ENCODE measurements around the gene CS. TPM values are rescaled to one million over a fixed set of nuclear protein-coding genes. Genes with fewer than 3 reads are reported as not detected.
A peak's percentile ranks its signal among the peaks of the same experiment; 100 is the strongest.

Gene CS
- total RNA-seq, 1 experiment from 2014 or later: 250 TPM

GRCh38 chr12:56260380-56260779 is 39.8 kb downstream of the CS start:
- no peaks in the 10 kb centered on the region for H3K4me1 ChIP-seq (ENCODE audit: insufficient read depth, low read length)
- H3K27me3 ChIP-seq (ENCODE audit: insufficient read depth, low read length): no peaks in the 10 kb centered on the region
- H3K27ac ChIP-seq (ENCODE audit: insufficient read length, low read depth, low read length): no peak overlapping the region
- H3K18ac ChIP-seq (ENCODE audit: insufficient read length, low read depth, low read length): no peak overlapping the region
- no CpG with 5 or more reads among the region's 8 CpGs for WGBS (ENCODE audit: extremely low coverage, insufficient read length, low lambda C conversion rate)
- Mint-ChIP-seq H3K9me3 (no peaks in the 10 kb centered on the region; a peak in 1 of 5 replicates), H3K4me1 (peaks cover 20% of the 10 kb centered on the region in 2 experiments), H3K4me3 (no peak overlapping the region), H3K27ac (0 out of 7 replicates have a peak overlapping the region, but pooled peaks of 1 of the 3 experiments have one; percentile 9), H3K36me3 (ENCODE audit: insufficient read depth in 1 of 3, low read depth in 3 of 3) (peaks cover 6 to 14% (median 13%) of the 10 kb centered on the region in 3 experiments; a peak in 6 of 7 replicates), H3K27me3 (ENCODE audit: low read depth) (peaks cover 2% of the 10 kb centered on the region; the same call in 1 of the 2 replicates)
- H2BK120ac ChIP-seq (ENCODE audit: low read depth, low read length, poor library complexity, severe bottlenecking): no peak overlapping the region
- no peak overlapping the region for H2BK15ac ChIP-seq (ENCODE audit: low read depth, low read length)
- no peak overlapping the region for H4K8ac ChIP-seq (replicated peaks; ENCODE audit: insufficient read length, low read depth, low read length)
- no peak overlapping the region for H3K14ac ChIP-seq (ENCODE audit: insufficient read depth, low read length)
- H2AK5ac ChIP-seq (ENCODE audit: insufficient read length, low read length): no peak overlapping the region
- H3K9me3 ChIP-seq (ENCODE audit: control insufficient read depth, low read depth, low read length): no peaks in the 10 kb centered on the region
- no peak overlapping the region for H3K56ac ChIP-seq (ENCODE audit: insufficient read length, low read depth, low read length)
- no peak overlapping the region for H3K9ac ChIP-seq (ENCODE audit: extremely low read depth, insufficient read length, low read length)
- H3K23ac ChIP-seq (ENCODE audit: insufficient read length, low read depth, low read length): no peak overlapping the region
- TF ChIP-seq CTCF (conservative IDR thresholded peaks at IDR 0.05): no peak
- H2AFZ ChIP-seq (ENCODE audit: low read length): no peak overlapping the region
- DNase-seq: no peak
- no peaks in the 10 kb centered on the region for H4K20me1 ChIP-seq (ENCODE audit: control insufficient read depth, insufficient read depth, insufficient read length)
- H2BK20ac ChIP-seq (ENCODE audit: low read depth, low read length, poor library complexity, severe bottlenecking): no peak overlapping the region
- no peak overlapping the region for H3K4me2 ChIP-seq (ENCODE audit: insufficient read depth, insufficient read length, low read length)
- H4K91ac ChIP-seq (ENCODE audit: insufficient read length, low read depth, low read length): no peak overlapping the region
- H2BK5ac ChIP-seq (ENCODE audit: insufficient read length, low read length): no peak overlapping the region
- no peak overlapping the region for H3K4ac ChIP-seq (ENCODE audit: low read depth, low read length)
- no peaks in the 10 kb centered on the region for H3K23me2 ChIP-seq (ENCODE audit: insufficient read length, low read depth, low read length, poor library complexity, severe bottlenecking)
- H2BK12ac ChIP-seq (ENCODE audit: insufficient read length, low read depth, low read length): no peak overlapping the region
- H3K79me2 ChIP-seq (ENCODE audit: insufficient read depth, low read length): no peaks in the 10 kb centered on the region
- H4K5ac ChIP-seq (ENCODE audit: insufficient read length, low read depth, low read length): no peak overlapping the region
- no peak overlapping the region for H3T11ph ChIP-seq (ENCODE audit: low read length)
- H3K79me1 ChIP-seq (ENCODE audit: insufficient read depth, low read depth, low read length, poor library complexity, severe bottlenecking): no peaks in the 10 kb centered on the region

All from H9 (cell line).